IgD-negative memory B cell (primary cell): ENCODE results near the gene ENAM. TPM values are rescaled to one million over a fixed set of nuclear protein-coding genes. Genes with fewer than 3 reads are reported as not detected.
"Not testable (repeated sequence)": the region's sequence is repeated elsewhere in the genome, so short reads cannot be mapped to it uniquely, and the experiment has no call there.

ENCODE experiments used
- H3K27ac Mint-ChIP-seq, 3 donors: one replicate each; pipeline ENCODE4 v1.8.0; 2020 to 2022; ENCODE audit warnings: mild to moderate bottlenecking in 3 of 3, mixed read lengths in 3 of 3, moderate library complexity in 1 of 3
- H3K27me3 Mint-ChIP-seq: one replicate; pipeline ENCODE4 v1.8.0; 2021; ENCODE audit warnings: mixed read lengths
- H3K36me3 Mint-ChIP-seq: one replicate; pipeline ENCODE4 v1.8.0; 2020; ENCODE audit warnings: mild to moderate bottlenecking, mixed read lengths
- H3K4me1 Mint-ChIP-seq, 3 donors: one replicate each; pipeline ENCODE4 v1.8.0; 2020 to 2022; ENCODE audit warnings: mixed read lengths in 3 of 3, mild to moderate bottlenecking in 1 of 3
- H3K4me3 Mint-ChIP-seq, 4 donors: one replicate each; pipeline ENCODE4 v1.8.0; 2020 to 2022; ENCODE audit warnings: mild to moderate bottlenecking in 4 of 4, mixed read lengths in 4 of 4, moderate library complexity in 3 of 4
- H3K9me3 Mint-ChIP-seq, 3 donors: one replicate each; pipeline ENCODE4 v1.8.0; 2020 to 2021; ENCODE audit warnings: mixed read lengths in 3 of 3, mild to moderate bottlenecking in 1 of 3
- polyA plus RNA-seq: library from polyadenylated mRNA; unstranded; fragments of 300-500 nt; fragmentation: Illumina TruSeq; gene quantifications from one replicate; pipeline ENCODE4 v1.2.3, GENCODE V29; 2021

Gene ENAM
- polyA plus RNA-seq, 1 donor from 2014 or later: 1.7 TPM

DNA sequence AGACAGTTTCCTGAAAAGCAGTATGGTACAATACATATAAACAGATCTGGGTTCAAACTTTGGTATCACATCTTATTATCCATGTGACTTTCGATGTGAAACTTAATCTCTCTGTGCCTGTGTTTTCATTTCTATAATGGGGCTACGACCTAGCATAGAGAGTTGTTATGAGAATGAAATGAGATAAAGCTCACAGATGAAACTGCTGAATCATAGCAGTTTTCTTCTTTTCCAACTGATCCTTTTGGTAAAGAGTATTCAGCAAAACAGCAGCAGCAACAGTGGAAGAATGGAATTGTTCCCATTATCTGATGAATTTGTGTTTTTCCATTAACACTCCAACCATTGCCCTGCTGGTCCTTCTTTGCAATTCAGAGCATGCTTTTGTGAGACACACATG, 20.2 kb upstream of the ENAM start:
- Mint-ChIP-seq H3K27me3 (no peaks in the 10 kb centered on the region), H3K4me1 (peaks cover 6 to 7% (median 6%) of the 10 kb centered on the region in 3 donors), H3K4me3 (no peak overlapping the region), H3K36me3 (no peaks in the 10 kb centered on the region), H3K9me3 (no peaks in the 10 kb centered on the region), H3K27ac (no peak overlapping the region)

DNA sequence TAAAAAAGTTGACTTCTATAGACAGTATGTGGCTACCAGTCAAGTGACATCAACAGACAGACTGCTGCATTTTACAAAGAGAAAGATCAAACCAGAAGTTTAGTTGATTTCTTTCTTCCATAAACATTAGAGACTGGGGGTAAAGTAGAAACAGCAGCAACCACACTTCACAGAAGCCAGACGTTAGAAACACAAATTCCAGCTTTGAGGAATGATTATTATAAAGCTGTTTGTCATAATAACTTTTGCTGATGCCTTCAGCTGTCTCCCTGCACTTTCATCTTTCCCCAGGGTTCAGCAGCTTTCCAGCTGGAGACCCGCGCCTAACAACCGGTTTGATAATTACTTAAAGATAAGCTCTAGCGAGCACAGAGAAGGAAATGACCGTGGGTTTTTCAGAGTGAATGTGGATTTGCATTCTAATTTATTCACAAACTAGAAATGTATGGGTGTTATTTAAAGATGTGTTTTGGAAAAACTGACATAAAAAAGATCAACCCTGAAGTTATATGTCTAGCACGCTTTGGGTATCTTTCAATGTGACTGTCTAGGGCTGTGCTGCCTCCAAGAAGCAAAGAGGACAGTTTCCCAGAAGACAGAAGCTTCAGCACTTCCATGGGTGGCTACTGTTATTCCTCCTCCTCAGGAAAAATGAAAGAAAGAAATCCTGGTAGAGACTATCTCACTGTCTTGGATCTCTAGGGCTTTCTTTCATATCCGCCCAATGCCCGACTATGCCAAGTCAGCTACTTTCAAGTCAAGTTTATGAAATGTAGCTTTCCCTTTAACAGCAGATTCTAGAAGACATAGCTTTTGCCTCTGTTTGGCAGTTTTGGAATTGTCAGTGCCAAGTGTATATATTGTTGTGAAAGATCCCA, 15.0 kb upstream of the ENAM start:
- Mint-ChIP-seq H3K27me3 (peaks cover 2% of the 10 kb centered on the region), H3K27ac (peak overlapping the region in 1 of 3 donors; percentile 33), H3K4me1 (peaks cover 19 to 22% (median 21%) of the 10 kb centered on the region in 3 donors), H3K36me3 (no peaks in the 10 kb centered on the region), H3K9me3 (no peaks in the 10 kb centered on the region), H3K4me3 (peak overlapping the region in 2 of 4 donors; percentile 81 to 83)

DNA sequence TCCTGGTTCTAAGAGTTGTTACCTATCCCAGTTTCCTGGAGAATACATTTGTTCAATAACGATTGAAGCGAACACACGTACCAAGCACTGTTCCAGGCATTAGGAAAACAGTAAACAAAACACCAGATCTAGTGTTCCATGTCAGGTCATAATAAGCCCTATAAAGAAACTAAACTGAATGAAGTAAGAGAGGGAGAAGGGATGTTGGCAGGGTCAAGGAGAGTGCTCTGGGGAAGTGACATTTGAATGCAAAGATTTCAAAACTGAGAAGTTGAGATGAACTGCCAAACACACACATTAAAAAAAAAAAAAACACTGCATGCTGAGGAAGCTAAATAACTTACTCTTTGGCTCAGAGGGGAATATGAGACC, 14.4 kb upstream of the ENAM start:
- Mint-ChIP-seq H3K9me3 (peaks cover 0 to 3% (median 0%) of the 10 kb centered on the region in 3 donors), H3K27me3 (peaks cover 2% of the 10 kb centered on the region), H3K27ac (no peak overlapping the region), H3K4me1 (peaks cover 19 to 22% (median 21%) of the 10 kb centered on the region in 3 donors), H3K36me3 (no peaks in the 10 kb centered on the region), H3K4me3 (peak overlapping the region in 2 of 4 donors; percentile 81 to 83)

DNA sequence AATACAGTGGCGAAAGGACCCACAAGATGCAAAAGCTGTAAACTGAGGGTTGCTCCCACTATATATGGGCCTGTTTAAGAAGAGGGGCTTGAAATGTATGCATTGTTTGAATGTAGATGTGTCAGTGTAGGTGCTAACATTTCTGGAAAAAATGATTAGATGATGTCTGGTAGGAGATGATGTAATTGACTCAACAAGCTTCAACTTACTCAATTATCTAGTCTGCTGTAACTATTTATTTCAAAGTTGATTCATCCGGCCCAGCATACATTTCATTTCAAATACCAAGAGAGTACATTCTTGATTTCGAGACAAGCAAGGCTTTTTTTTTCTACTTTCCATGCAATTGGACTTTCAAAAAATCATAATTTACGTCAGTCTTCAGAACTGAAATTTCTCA, 9.3 kb upstream of the ENAM start:
- Mint-ChIP-seq H3K4me1 (peaks cover 4 to 6% (median 4%) of the 10 kb centered on the region in 3 donors), H3K27me3 (no peaks in the 10 kb centered on the region), H3K27ac (no peak overlapping the region), H3K9me3 (peaks cover 0 to 4% (median 3%) of the 10 kb centered on the region in 3 donors), H3K4me3 (no peak overlapping the region), H3K36me3 (no peaks in the 10 kb centered on the region)

DNA sequence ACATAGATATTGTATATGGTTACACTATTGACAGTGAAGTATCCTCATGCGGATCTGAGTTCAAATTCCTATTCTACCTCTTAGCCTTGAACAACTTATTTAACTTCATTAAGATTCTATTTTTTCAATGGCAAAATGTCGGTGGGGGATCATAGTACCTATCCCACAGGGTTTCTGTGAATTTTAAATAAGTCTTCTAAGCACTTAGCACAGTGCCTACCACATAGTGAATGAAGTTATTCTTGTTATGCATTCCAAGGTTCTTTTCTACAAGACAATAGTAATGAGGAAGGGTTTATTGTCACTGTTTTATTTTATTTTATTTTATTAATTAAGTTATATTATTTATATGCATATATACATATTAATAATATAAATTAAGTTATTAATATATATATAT, 8.8 kb upstream of the ENAM start:
- H3K27me3 Mint-ChIP-seq: no peaks in the 10 kb centered on the region
- peaks cover 0 to 4% (median 3%) of the 10 kb centered on the region in 3 donors for H3K9me3 Mint-ChIP-seq
- H3K36me3 Mint-ChIP-seq: no peaks in the 10 kb centered on the region
- H3K27ac Mint-ChIP-seq: no peak overlapping the region
- peaks cover 2 to 5% (median 3%) of the 10 kb centered on the region in 3 donors for H3K4me1 Mint-ChIP-seq
- H3K4me3 Mint-ChIP-seq: no peak overlapping the region

DNA sequence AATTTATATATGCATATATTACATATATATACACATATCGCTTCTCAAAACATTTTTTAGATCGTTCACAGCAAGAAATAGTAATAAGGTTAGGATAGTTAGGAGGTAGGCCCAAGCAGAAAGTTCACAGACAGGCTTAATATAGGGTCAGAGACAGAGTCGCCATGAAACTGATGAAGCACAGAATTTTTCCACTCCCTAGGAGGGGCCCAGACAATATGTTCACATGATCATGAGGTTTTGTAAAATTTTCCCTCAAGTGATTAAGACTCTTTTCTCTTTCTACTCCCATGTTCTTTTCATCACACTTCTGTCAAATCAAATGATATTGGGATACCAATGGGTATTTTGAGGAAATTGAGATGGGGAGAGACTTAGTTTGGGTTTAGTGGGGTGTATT, 5.2 kb upstream of the ENAM start:
- Mint-ChIP-seq H3K36me3 (peaks cover 1% of the 10 kb centered on the region), H3K4me3 (no peak overlapping the region), H3K27ac (peak overlapping the region in 1 of 3 donors; percentile 47), H3K27me3 (no peaks in the 10 kb centered on the region), H3K4me1 (no peaks in the 10 kb centered on the region), H3K9me3 (peaks cover 0 to 4% (median 3%) of the 10 kb centered on the region in 3 donors)

DNA sequence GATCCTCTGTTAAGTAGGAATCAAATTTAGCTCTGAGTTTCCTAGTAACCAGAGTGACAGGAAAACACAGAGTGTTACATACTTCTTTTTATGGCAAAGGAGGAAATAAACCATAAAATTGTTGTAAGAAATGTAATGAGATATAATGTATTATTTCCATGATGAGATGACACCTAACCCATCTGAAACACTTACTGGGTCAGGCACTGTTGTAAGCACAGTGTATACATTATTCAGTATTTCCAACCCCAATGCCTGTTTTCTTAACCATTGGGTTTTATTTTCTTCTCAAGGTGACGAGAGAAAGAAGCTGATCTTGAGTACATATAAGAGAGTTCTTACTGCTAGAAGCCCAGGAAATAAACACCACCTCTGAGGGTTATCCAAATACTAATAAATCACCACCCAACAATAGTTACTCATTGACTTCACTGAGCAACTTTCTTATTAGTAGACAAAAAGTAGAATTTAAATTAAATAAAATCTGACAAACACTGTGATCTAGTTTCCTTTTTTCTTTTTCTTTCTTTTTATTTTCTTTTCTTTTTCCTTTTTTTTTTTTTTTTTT, 4.2 kb upstream of the ENAM start:
- Mint-ChIP-seq H3K9me3 (peaks cover 0 to 3% (median 0%) of the 10 kb centered on the region in 3 donors), H3K27me3 (no peaks in the 10 kb centered on the region), H3K4me3 (peak overlapping the region in 1 of 4 donors; percentile 49), H3K36me3 (peaks cover 1% of the 10 kb centered on the region), H3K27ac (no peak overlapping the region), H3K4me1 (no peaks in the 10 kb centered on the region)

DNA sequence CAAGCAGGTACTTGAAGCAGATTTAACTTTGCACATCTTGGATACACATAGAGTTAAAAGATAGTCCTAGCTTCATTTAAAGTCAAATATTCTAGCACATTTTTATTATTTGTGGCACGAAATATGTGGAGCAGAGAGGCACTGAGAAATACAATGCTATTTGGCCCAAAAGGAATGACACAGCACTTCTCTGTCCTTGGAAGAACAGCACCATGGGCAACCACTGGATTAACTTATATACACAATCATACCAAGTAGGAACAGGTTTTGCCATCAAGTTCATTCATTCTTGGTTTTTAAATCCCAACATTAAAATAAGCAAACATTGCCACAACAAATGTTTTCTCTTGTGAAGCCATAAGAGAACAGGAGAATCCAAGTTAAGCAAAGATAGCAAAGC, 924 bp upstream of the ENAM start:
- Mint-ChIP-seq H3K27ac (no peak overlapping the region), H3K4me3 (no peak overlapping the region), H3K4me1 (peaks cover 0 to 2% (median 0%) of the 10 kb centered on the region in 3 donors), H3K36me3 (peaks cover 1% of the 10 kb centered on the region), H3K9me3 (peaks cover 0 to 3% (median 0%) of the 10 kb centered on the region in 3 donors), H3K27me3 (no peaks in the 10 kb centered on the region)

DNA sequence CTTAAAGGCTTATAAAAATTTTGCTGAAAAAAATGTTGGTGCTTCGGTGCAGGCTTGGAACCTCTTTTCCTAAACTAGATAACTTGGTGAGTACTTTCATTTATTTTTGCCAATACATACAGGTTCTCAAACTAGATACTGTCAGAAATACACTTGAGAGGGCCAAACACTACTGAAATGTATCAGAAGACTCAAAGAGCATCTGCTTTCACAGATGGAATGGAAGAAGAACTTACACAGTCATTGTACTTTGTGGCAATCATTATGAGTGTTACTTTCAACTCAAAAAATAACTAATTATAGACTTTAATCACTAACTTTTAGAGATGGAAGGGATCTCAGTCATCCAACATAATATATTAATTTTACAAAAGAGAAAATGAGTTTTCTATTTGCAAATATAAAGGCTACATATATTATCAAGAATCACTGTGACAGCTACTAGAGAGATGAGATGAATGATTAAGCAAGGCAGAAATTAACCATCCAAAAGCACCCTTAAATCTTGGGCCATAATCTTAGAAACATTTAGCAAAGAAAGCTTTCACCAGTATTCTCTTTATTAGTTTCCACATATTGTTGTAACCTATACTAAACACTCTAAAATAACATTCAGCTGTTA, 1.0 kb downstream of the ENAM start:
- H3K27ac Mint-ChIP-seq: no peak overlapping the region
- H3K36me3 Mint-ChIP-seq: peaks cover 4% of the 10 kb centered on the region
- H3K4me3 Mint-ChIP-seq: no peak overlapping the region
- peaks cover 0 to 2% (median 0%) of the 10 kb centered on the region in 3 donors for H3K4me1 Mint-ChIP-seq
- H3K9me3 Mint-ChIP-seq: no peaks in the 10 kb centered on the region
- H3K27me3 Mint-ChIP-seq: no peaks in the 10 kb centered on the region

DNA sequence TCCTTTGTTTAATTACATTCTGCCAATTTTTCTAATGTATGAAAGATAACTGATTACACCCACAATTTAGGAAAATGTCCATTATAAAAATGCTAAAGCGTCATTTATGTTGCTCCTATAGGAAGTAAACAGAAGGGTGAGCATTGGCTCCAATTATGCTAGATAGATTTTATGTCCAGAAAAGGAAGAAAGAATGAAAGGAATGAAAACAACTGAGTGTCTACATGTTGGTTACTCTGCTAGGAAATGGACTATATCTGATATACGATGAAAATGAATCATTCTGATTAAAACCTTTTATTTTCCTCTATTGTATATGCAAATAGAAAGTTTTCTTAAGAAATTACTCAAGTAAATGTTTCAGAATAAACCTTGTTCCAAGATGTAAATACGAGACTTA, 1.6 kb downstream of the ENAM start:
- Mint-ChIP-seq H3K9me3 (no peaks in the 10 kb centered on the region), H3K4me1 (peaks cover 0 to 2% (median 0%) of the 10 kb centered on the region in 3 donors), H3K27ac (no peak overlapping the region), H3K36me3 (peaks cover 4% of the 10 kb centered on the region), H3K27me3 (no peaks in the 10 kb centered on the region), H3K4me3 (no peak overlapping the region)

DNA sequence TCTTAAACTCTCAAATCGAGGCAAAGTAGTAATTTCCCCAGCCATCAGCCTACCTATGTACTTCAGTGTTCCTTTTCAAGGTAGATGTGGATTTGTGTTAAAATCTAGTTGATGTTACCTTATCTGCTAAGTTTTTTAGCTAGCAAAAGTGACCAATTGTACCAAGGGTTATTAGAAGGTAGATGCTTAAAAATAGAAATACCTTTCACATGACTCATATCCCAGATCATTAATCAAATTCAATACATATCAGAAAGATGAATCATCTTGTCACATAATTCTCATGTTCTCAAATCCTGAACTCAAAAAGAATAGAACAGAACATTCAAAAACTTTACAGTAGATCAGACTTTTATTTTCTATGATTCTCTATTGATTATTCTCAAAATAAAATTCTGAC, 3.5 kb downstream of the ENAM start:
- H3K27ac Mint-ChIP-seq: no peak overlapping the region
- no peaks in the 10 kb centered on the region for H3K27me3 Mint-ChIP-seq
- H3K9me3 Mint-ChIP-seq: no peaks in the 10 kb centered on the region
- peaks cover 3% of the 10 kb centered on the region for H3K36me3 Mint-ChIP-seq
- H3K4me1 Mint-ChIP-seq: peaks cover 0 to 2% (median 0%) of the 10 kb centered on the region in 3 donors
- no peak overlapping the region for H3K4me3 Mint-ChIP-seq

DNA sequence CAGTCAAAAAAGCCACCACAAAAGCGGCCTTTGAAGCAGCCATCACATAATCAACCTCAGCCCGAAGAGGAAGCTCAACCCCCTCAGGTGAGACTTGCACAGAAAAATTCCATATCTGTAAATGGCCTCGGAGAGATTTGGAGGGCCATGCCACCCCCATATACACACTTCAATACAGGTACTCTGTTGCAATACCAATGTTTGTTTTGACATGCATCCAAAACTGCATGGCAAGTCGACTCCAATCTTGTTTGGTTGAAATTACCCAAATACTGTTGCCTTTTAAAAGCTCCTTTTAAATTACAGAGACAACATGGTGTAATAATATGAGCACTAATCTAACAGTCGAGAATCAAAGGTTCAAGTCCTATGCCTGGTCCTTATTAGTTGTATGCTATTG, 5.9 kb downstream of the ENAM start:
- peaks cover 3 to 7% (median 6%) of the 10 kb centered on the region in 3 donors for H3K4me1 Mint-ChIP-seq
- no peak overlapping the region for H3K4me3 Mint-ChIP-seq
- no peaks in the 10 kb centered on the region for H3K9me3 Mint-ChIP-seq
- peaks cover 3% of the 10 kb centered on the region for H3K36me3 Mint-ChIP-seq
- no peaks in the 10 kb centered on the region for H3K27me3 Mint-ChIP-seq
- H3K27ac Mint-ChIP-seq: no peak overlapping the region

DNA sequence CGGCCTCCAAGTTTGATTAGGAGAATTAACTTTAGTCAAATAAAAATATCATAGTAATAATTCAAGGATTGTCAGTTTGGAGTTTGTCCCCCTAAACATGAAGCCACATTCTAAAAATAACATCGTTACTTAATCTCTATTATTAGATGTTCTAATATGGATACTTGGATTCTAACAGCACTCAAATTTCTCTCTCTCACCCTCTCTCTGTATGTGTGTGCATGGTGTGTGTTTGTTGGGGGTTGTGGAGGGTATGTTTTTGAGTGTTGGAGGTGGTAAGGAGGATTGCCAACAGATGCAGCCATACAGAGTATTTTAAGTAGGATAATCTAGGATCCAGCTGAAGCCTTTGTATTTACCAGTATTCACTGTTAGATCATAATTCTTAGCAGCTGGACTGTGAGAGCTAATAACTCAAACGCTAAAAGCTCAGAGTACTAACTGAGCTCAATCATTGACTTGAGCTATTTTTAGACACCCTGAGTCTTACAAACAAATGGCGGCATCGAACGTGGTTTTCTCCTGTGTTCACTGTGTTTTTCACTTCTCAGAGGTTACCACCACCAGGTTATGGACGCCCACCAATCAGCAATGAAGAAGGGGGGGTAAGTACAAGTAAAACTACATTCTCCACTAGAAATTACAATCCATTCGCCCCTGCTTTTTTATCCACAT, 8.8 kb downstream of the ENAM start:
- Mint-ChIP-seq H3K27ac (peak overlapping the region in 1 of 3 donors; percentile 39), H3K9me3 (no peaks in the 10 kb centered on the region), H3K4me3 (peak overlapping the region in 1 of 4 donors; percentile 68), H3K27me3 (no peaks in the 10 kb centered on the region), H3K36me3 (peaks cover 5% of the 10 kb centered on the region), H3K4me1 (peaks cover 5 to 6% (median 6%) of the 10 kb centered on the region in 3 donors)

DNA sequence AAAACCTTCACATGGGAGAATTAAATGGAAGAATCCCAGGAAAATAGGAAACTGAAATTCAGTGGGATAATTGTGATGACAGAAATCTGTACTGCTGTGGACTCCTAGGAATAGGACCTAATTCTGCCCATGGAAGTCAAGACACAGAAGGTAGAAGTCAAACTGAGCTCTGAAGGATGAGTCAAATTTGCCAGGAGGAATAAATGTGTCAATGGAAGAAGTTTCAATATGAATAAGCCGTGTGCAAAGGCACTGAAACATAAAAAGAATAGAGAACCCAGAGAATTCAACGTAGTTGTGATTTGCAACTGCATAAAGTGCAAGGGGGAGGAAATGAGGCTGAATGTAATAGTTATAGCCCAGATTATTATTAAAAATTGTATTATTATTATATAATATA, 11.6 kb downstream of the ENAM start:
- peaks cover 5 to 7% (median 6%) of the 10 kb centered on the region in 3 donors for H3K4me1 Mint-ChIP-seq
- no peak overlapping the region for H3K4me3 Mint-ChIP-seq
- H3K27me3 Mint-ChIP-seq: no peaks in the 10 kb centered on the region
- H3K36me3 Mint-ChIP-seq: peaks cover 4% of the 10 kb centered on the region
- H3K27ac Mint-ChIP-seq: no peak overlapping the region
- no peaks in the 10 kb centered on the region for H3K9me3 Mint-ChIP-seq

DNA sequence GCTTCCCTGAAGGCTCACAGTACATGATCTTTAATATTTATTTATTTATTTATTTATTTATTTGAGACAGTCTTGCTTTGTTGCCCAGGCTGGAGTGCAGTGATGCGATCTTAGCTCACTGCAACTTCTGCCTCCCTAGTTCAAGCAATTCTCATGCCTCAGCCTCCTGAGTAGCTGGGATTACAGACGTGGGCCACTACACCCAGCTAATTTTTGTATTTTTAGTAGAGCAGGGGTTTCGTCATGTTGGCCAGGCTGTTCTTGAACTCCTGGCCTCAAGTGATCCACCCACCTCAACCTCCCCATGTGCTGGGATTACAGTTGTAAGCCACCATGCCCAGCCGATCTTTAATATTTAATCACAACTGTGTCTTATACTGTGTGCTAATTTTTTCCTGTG, 22.2 kb downstream of the ENAM start:
- peak overlapping the region in 2 of 3 donors; percentile 37 to 63 for H3K27ac Mint-ChIP-seq
- not testable (repeated sequence) for H3K27me3 Mint-ChIP-seq, H3K9me3 Mint-ChIP-seq, H3K36me3 Mint-ChIP-seq
- H3K4me1 Mint-ChIP-seq: peaks cover 7 to 18% (median 11%) of the 10 kb centered on the region in 3 donors
- H3K4me3 Mint-ChIP-seq: peak overlapping the region in 1 of 4 donors; percentile 28
